Panc1 (cell line): ENCODE data around the gene SIRPA. TPM values are rescaled to one million over a fixed set of nuclear protein-coding genes. Genes with fewer than 3 reads are reported as not detected.
"Not testable (repeated sequence)": the region's sequence is repeated elsewhere in the genome, so short reads cannot be mapped to it uniquely, and the experiment has no call there.

ENCODE experiments used
- ATAC-seq: fragments of 200-7000 bp; cut with Tn5 transposase; 2 replicates; pipeline ENCODE4 v1.9.1; 2020; ENCODE audit warnings: mild to moderate bottlenecking, moderate library complexity
- BruUV-seq: library from RNA; stranded (reverse); fragments of 400-500 nt; replicated peaks from 2 replicates; lab custom pipeline; 2021; lab: Mats Ljungman, UMichigan
- CTCF ChIA-PET: fragments of 300-600 bp; sonication (Branson Sonifier 250); formaldehyde crosslinking; loops from one replicate; lab custom pipeline; 2022; ENCODE audit warnings: antibody characterized with exemption; lab: Charles Lee
- POLR2A ChIA-PET: fragments of 300-600 bp; sonication (Branson Sonifier 250); formaldehyde crosslinking; loops from one replicate; lab custom pipeline; 2022; ENCODE audit warnings: antibody characterized with exemption; lab: Charles Lee
- DNase-seq: peaks from one replicate; pipeline ENCODE4 v3.0.0-alpha.2; 2010; ENCODE audit warnings: low read depth, low spot score
- H3K27ac ChIP-seq: 2 replicates; pipeline ENCODE4 v1.5.1; 2011; ENCODE audit warnings: mild to moderate bottlenecking, low read length, inconsistent platforms
- H3K27me3 ChIP-seq: fragments of 200-500 bp; sonication (Bioruptor generic); 2 replicates; pipeline ENCODE4 v1.6.0; 2014; ENCODE audit warnings: low read length, inconsistent platforms; ENCODE audit not compliant: control insufficient read depth, insufficient read depth
- H3K36me3 ChIP-seq: fragments of 200-500 bp; sonication (Bioruptor generic); 2 replicates; pipeline ENCODE4 v1.5.1; 2014; ENCODE audit warnings: inconsistent platforms, mild to moderate bottlenecking, low read length, moderate library complexity; ENCODE audit not compliant: control insufficient read depth, insufficient read depth
- H3K4me1 ChIP-seq: 2 replicates; pipeline ENCODE4 v1.5.1; 2011; ENCODE audit warnings: inconsistent platforms, mild to moderate bottlenecking, low read length, moderate library complexity; ENCODE audit not compliant: control insufficient read depth, insufficient read depth
- H3K4me3 ChIP-seq, 2 experiments: 2 replicates each; pipeline ENCODE4 v1.5.1; 2011 to 2012; ENCODE audit warnings: low read depth in 2 of 2, low read length in 2 of 2, mild to moderate bottlenecking in 2 of 2, inconsistent platforms in 1 of 2, moderate library complexity in 1 of 2
- H3K9me3 ChIP-seq: fragments of 200-500 bp; sonication (Bioruptor generic); 2 replicates; pipeline ENCODE4 v1.5.1; 2014; ENCODE audit warnings: low read depth, mild to moderate bottlenecking, inconsistent platforms, low read length, moderate library complexity; ENCODE audit not compliant: control insufficient read depth, insufficient read depth
- SIN3A ChIP-seq: IDR thresholded peaks from 2 replicates; pipeline ENCODE4 v1.6.1; 2012; ENCODE audit warnings: low read depth, mild to moderate bottlenecking, low read length, moderate library complexity, borderline replicate concordance; ENCODE audit not compliant: insufficient read depth
- TCF7L2 ChIP-seq: IDR thresholded peaks from 2 replicates; pipeline ENCODE4 v1.6.1; 2011; ENCODE audit warnings: mild to moderate bottlenecking, low read depth, low read length, inconsistent platforms
- in situ Hi-C: cut with HindIII; loops from 2 replicates; pipeline ENCODE4 v1.10.0; 2016; ENCODE audit warnings: low sequenced_read_pairs, low pct_unique_long_range_greater_than_20kb
- intact Hi-C: fragments of 100-400 bp; cut with micrococcal nuclease; formaldehyde crosslinking; loops from one replicate; pipeline ENCODE4 v1.10.0; 2022; ENCODE audit not compliant: unreplicated experiment
- total RNA-seq: library from RNA; stranded (reverse); gene quantifications from one replicate; pipeline ENCODE4 v1.2.1, GENCODE V29; 2021; ENCODE audit not compliant: unreplicated experiment
- TF ChIP-seq, protein P1 (sequence below): fragments of 450-650 bp; IDR thresholded peaks from 2 replicates; pipeline ENCODE4 v1.5.1; 2017; ENCODE audit warnings: mild to moderate bottlenecking
- TF ChIP-seq, protein P2 (sequence below), 2 experiments: IDR thresholded peaks; 2 replicates each; pipeline ENCODE4 v1.6.1; 2011 to 2012; ENCODE audit warnings: low read depth in 2 of 2, control low read depth in 1 of 2, low read length in 1 of 2, mild to moderate bottlenecking in 1 of 2, moderate library complexity in 1 of 2; ENCODE audit not compliant: insufficient read depth in 1 of 2

Gene SIRPA
- total RNA-seq, 1 experiment from 2014 or later = 2.4 TPM

DNA sequence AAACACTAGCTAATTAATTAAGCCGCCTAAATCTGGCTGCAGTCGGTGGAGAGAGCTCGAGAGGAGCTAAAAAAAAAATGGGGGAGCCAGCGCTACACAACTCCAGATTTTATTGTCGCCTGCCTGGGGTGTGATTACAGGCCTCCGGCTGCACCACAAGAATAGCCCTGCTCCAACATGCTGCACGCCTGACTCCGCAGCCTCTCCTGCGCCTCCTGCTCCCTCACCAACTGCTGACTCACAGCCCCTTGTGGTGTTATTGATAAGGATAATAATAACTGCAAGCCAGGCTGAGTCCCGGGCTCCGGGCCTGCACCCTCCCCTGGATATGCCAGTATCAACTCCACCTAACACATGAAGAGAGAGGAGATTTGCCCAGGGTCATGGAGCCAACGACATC lies 16.8 kb downstream of the SIRPA start:
- CTCF ChIA-PET = no interaction called here
- POLR2A ChIA-PET = interaction anchor here (0.6 kb wide), 1 partner anchor 242 kb away, joined by 3 read pairs; no protein-coding TSS in a partner anchor
- no peaks in the 10 kb centered on the region for H3K36me3 ChIP-seq

DNA sequence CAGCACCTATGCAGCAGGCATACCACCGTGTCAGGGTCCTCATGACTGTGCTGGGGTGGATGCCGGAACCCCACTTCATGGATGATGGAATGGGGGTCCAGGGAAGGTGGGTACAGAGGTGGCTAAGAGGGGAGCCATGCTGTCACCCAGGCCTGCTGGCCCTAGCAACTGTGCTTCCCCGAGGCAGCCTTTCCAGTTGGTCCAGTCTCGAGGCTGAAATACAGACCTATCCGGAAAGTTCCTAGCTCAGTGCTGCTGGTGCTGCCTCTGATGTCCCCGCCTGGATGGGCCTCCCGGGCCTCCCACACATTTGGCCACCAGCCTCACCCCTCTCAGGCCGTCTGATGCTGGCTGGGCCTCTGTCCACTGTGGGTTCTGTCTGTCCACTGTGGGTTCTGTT lies 17.4 kb downstream of the SIRPA start:
- in situ Hi-C loops (no loop called here), intact Hi-C loops (no loop called here)
- Histone ChIP-seq H3K9me3 (no peaks in the 10 kb centered on the region), H3K27me3 (no peaks in the 10 kb centered on the region), H3K4me1 (no peaks in the 10 kb centered on the region), H3K36me3 (no peaks in the 10 kb centered on the region), H3K27ac (no peak overlapping the region), H3K4me3 (no peak overlapping the region)
- TF ChIP-seq, protein P1, sequence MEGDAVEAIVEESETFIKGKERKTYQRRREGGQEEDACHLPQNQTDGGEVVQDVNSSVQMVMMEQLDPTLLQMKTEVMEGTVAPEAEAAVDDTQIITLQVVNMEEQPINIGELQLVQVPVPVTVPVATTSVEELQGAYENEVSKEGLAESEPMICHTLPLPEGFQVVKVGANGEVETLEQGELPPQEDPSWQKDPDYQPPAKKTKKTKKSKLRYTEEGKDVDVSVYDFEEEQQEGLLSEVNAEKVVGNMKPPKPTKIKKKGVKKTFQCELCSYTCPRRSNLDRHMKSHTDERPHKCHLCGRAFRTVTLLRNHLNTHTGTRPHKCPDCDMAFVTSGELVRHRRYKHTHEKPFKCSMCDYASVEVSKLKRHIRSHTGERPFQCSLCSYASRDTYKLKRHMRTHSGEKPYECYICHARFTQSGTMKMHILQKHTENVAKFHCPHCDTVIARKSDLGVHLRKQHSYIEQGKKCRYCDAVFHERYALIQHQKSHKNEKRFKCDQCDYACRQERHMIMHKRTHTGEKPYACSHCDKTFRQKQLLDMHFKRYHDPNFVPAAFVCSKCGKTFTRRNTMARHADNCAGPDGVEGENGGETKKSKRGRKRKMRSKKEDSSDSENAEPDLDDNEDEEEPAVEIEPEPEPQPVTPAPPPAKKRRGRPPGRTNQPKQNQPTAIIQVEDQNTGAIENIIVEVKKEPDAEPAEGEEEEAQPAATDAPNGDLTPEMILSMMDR = no peak
- ATAC-seq (no peak), DNase-seq (no peak)
- BruUV-seq = no TSS peak
- POLR2A ChIA-PET = no interaction called here
- CTCF ChIA-PET = interaction anchor here (0.5 kb wide), 1 partner anchor 178 kb away, joined by 7 read pairs; no protein-coding TSS in a partner anchor

More for the DNA sequence above, 16.8 kb downstream of the SIRPA start:
- BruUV-seq = no TSS peak
- DNase-seq (no peak), ATAC-seq (no peak)
- in situ Hi-C loops (no loop called here), intact Hi-C loops (no loop called here)
- Histone ChIP-seq H3K27ac (no peak overlapping the region), H3K4me1 (no peaks in the 10 kb centered on the region), H3K9me3 (no peaks in the 10 kb centered on the region), H3K4me3 (no peak overlapping the region), H3K27me3 (no peaks in the 10 kb centered on the region)
- TF ChIP-seq, protein P2, sequence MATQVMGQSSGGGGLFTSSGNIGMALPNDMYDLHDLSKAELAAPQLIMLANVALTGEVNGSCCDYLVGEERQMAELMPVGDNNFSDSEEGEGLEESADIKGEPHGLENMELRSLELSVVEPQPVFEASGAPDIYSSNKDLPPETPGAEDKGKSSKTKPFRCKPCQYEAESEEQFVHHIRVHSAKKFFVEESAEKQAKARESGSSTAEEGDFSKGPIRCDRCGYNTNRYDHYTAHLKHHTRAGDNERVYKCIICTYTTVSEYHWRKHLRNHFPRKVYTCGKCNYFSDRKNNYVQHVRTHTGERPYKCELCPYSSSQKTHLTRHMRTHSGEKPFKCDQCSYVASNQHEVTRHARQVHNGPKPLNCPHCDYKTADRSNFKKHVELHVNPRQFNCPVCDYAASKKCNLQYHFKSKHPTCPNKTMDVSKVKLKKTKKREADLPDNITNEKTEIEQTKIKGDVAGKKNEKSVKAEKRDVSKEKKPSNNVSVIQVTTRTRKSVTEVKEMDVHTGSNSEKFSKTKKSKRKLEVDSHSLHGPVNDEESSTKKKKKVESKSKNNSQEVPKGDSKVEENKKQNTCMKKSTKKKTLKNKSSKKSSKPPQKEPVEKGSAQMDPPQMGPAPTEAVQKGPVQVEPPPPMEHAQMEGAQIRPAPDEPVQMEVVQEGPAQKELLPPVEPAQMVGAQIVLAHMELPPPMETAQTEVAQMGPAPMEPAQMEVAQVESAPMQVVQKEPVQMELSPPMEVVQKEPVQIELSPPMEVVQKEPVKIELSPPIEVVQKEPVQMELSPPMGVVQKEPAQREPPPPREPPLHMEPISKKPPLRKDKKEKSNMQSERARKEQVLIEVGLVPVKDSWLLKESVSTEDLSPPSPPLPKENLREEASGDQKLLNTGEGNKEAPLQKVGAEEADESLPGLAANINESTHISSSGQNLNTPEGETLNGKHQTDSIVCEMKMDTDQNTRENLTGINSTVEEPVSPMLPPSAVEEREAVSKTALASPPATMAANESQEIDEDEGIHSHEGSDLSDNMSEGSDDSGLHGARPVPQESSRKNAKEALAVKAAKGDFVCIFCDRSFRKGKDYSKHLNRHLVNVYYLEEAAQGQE (IDR thresholded peaks at IDR 0.05; ENCODE audit: insufficient read depth in 1 of 2, low read depth in 2 of 2, low read length in 1 of 2) = no peak
- no peak for TF ChIP-seq SIN3A
- TF ChIP-seq, protein P1 = no peak
- TF ChIP-seq TCF7L2 = no peak

DNA sequence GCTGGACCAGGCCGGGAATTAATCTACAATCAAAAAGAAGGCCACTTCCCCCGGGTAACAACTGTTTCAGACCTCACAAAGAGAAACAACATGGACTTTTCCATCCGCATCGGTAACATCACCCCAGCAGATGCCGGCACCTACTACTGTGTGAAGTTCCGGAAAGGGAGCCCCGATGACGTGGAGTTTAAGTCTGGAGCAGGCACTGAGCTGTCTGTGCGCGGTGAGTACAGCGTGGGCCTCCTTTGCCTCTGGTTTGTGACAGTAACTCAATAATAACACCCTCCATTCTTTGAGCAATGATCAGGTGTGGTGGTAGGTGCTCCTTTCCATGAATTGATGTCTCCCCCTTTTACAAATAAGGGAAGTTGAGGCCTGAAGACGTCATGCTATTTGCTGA lies 20.0 kb downstream of the SIRPA start:
- CTCF ChIA-PET, BruUV-seq: not testable (repeated sequence)

More for the DNA sequence above, 20.0 kb downstream of the SIRPA start:
- H3K9me3 ChIP-seq, H3K4me3 ChIP-seq, H3K27me3 ChIP-seq, H3K36me3 ChIP-seq, POLR2A ChIA-PET, ATAC-seq, H3K27ac ChIP-seq, in situ Hi-C loops, intact Hi-C loops, H3K4me1 ChIP-seq, DNase-seq: not testable (repeated sequence)
